Camera-type eye (tissue), 1 donor: ENCODE measurements around the gene LATS2. TPM values are rescaled to one million over a fixed set of nuclear protein-coding genes. Genes with fewer than 3 reads are reported as not detected.

ENCODE experiments used
- total RNA-seq: library from RNA; depleted of rRNA; stranded (reverse); fragments of >200 nt; gene quantifications from one replicate; pipeline ENCODE4 v1.2.3, GENCODE V29; 2014

LATS2 gene
- total RNA-seq, result 17.0 TPM

DNA sequence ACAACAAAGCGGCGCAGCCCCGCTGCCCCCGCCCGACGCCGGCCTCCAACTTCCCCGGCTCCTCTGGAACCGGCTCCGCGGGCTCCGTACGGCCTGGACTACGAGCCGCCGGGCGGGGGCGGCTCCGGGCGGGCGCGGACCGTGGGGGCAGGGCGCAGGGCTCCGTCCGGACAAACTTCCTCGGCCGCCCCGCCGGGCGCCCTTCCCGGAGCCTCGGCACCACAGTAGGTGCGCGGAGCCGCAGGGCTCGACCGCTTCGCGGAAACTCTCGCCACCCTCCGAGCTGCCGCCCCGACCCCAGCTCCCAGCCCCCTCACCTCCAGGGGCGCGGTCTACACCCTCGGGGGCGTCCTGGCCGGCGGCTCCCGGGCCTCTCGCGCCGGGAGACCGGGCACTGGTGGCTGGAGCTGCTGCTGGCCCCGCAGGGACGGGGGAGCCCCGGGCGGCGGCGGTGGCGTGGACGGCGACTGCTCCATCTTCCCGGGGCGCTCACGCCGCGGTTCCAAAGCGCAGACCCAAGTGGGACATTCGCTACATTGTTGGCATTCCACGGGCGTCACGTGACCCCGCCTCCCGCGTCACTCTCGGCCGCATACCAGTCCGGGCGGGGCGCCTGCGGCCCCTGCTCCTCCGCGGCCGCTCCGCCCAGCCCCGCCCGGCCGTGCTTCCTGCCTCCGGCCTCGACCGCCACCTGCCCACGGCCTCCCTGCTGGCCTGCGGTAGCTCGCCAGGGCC is at the start of gene LATS2:
Gene LATS2 (minus strand): TSS at position 558 of the 735 bp plus-strand sequence. CDS start 15,560 bp downstream, outside the sequence.

Other genes with a start within 250 kb of the LATS2 start
- 41.5 TPM for gene XPO4, start 158.8 kb downstream of the LATS2 start, total RNA-seq
- gene SAP18, start 78.5 kb upstream of the LATS2 start, total RNA-seq, result 47.6 TPM
- 7.5 TPM for gene SKA3, start 115.0 kb upstream of the LATS2 start, total RNA-seq
- gene MRPL57, start 115.1 kb upstream of the LATS2 start, total RNA-seq, result 25.6 TPM